GM13977 (cell line): ENCODE measurements around the gene LAMA3.

Experiments
- DNase-seq: peaks from one replicate; pipeline ENCODE4 v3.0.0; 2012; ENCODE audit warnings: low spot score
- in situ Hi-C: fragments of 300-500 bp; cut with MboI; formaldehyde crosslinking; loops from one replicate; pipeline ENCODE4 v1.12.0; 2022; ENCODE audit warnings: low sequenced_read_pairs, low pct_unique_long_range_greater_than_20kb, mixed read lengths, inconsistent platforms; ENCODE audit not compliant: unreplicated experiment
- TF ChIP-seq, protein P1 (sequence below): IDR thresholded peaks from 2 replicates; pipeline ENCODE4 v1.5.1; 2012; ENCODE audit warnings: mild to moderate bottlenecking, control low read depth; ENCODE audit not compliant: insufficient read depth; ENCODE audit errors: extremely low read depth, missing control alignments

The LAMA3 gene

DNA sequence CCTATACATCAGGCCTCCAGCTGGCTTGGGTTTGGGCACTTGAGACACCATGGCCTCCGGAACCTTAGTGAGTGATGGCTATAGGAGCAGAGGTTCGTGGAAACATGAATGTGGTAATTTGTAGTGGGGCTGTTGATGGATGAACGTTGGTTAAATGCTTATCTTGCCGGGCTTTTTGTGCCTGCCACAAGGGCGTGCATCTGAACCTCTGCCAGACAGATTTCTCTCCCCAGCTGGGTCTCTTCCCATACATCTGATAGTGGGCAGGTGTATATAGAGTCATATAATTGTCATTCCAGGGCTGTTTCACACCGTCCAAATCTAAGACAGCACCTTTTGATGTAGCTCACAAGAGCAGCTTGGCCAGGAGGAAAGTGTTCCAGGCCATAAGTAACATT, 14.7 kb downstream of the LAMA3 start:
- in situ Hi-C loops = no loop called here
- TF ChIP-seq, protein P1, sequence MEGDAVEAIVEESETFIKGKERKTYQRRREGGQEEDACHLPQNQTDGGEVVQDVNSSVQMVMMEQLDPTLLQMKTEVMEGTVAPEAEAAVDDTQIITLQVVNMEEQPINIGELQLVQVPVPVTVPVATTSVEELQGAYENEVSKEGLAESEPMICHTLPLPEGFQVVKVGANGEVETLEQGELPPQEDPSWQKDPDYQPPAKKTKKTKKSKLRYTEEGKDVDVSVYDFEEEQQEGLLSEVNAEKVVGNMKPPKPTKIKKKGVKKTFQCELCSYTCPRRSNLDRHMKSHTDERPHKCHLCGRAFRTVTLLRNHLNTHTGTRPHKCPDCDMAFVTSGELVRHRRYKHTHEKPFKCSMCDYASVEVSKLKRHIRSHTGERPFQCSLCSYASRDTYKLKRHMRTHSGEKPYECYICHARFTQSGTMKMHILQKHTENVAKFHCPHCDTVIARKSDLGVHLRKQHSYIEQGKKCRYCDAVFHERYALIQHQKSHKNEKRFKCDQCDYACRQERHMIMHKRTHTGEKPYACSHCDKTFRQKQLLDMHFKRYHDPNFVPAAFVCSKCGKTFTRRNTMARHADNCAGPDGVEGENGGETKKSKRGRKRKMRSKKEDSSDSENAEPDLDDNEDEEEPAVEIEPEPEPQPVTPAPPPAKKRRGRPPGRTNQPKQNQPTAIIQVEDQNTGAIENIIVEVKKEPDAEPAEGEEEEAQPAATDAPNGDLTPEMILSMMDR = no peak
- no peak for DNase-seq

DNA sequence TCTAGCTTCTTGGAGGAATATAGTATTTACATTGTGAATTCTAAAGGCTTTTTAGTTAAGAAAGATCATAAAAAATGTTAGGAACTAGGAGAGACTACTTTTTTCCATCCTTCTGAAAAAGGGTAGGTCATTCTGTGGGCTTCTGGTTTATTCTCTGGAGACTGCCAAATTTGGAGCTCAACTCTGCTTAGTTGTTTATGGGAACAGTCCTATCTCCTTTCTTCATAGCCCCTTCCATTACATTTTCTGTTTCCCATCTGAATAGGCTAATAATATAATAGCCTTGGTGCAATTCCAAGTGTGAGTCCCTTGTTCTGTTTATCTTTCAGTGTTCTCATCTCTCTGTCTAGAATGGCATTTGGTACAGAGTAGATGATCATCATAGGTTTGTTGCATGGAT, 15.6 kb downstream of the LAMA3 start:
- no peak for DNase-seq
- TF ChIP-seq, protein P1 = no peak
- in situ Hi-C loops = no loop called here

DNA sequence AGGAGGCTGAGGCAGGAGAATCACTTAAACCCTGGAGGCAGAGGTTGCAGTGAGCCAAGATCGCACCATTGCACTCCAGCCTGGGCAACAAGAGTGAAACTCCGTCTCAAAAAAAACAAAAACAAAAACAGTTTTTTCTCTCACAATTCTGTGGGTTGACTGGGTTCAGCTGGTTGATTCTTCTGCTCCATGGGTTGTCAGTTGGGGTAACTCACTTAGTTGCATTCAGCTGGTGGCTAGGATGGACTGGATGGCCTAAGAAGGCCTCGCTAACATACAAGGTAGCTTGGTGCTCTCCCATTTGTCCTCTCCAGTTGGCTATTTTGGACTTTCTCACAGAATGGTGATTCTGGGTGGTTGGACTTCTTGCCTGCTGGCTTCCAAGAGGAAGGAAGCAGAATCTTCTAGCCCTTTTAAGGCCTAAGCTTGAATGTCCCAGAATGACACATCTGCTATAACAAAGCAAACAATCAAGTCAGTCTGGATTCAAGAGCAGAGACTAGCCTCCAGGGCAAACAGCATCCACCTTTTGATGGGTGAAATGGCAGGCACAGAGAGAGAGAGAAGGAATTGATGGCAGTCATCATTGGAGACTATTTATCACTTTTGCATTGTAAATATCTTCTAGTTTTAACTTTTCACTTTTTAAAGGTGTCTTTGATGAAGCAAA, 17.9 kb downstream of the LAMA3 start:
- TF ChIP-seq, protein P1 = no peak
- in situ Hi-C loops = no loop called here
- no peak for DNase-seq

- in situ Hi-C loops = no loop called here
- TF ChIP-seq, protein P1 = no peak
- DNase-seq = no peak
Observed at GRCh38 chr18:23710068-23710527, 20.8 kb downstream of the LAMA3 start.

DNA sequence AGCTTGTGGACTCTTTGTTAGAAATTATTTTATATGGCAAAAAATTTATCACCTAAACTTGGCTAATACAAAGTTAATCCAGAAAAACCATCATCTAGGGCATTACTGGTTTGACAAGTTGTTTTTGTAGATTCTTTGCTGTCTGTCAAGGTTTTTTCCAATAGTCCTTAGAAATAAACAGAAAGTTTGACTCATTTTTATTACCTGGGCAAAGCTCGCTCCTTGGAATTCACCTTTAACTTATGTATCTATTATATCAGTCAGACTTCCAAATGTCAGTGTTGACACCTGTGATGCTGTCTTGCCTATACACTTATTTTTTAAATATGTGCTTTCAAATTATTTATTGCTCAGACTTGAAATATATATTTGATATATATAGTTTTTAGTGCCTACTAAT, 21.7 kb downstream of the LAMA3 start:
- TF ChIP-seq, protein P1 = no peak
- no peak for DNase-seq
- in situ Hi-C loops = no loop called here

GRCh38 chr18:23711426-23711825, 22.2 kb downstream of the LAMA3 start:
- in situ Hi-C loops = no loop called here
- TF ChIP-seq, protein P1 = no peak
- no peak for DNase-seq
